Bronchial epithelial cell (primary cell): ENCODE data around the gene CTAG1B. TPM values are rescaled to one million over a fixed set of nuclear protein-coding genes. Genes with fewer than 3 reads are reported as not detected.

Experiments
- DNase-seq: peaks from one replicate; pipeline ENCODE4 v3.0.0-alpha.2; 2010; ENCODE audit warnings: low read depth
- FAIRE-seq: peaks from 2 replicates; lab custom pipeline; 2011; peaks lifted over from hg19 to GRCh38; lab: Jason Lieb, UNC
- H3K27me3 ChIP-seq: 2 replicates; pipeline ENCODE4 v1.5.1; 2011; ENCODE audit warnings: low read length; ENCODE audit not compliant: control insufficient read depth, insufficient read depth
- H3K36me3 ChIP-seq: 2 replicates; pipeline ENCODE4 v1.5.1; 2011; ENCODE audit warnings: low read length; ENCODE audit not compliant: control insufficient read depth, insufficient read depth
- H3K4me3 ChIP-seq: 2 replicates; pipeline ENCODE4 v1.5.1; 2011; ENCODE audit warnings: mild to moderate bottlenecking, low read depth, low read length, control low read depth
- total RNA-seq: library from RNA; depleted of rRNA; stranded (reverse); fragments of >200 nt; gene quantifications from 2 replicates; pipeline ENCODE4 v1.2.1, GENCODE V29; 2014
- TF ChIP-seq, protein P1 (sequence below): IDR thresholded peaks from 2 replicates; pipeline ENCODE4 v1.5.1; 2011; ENCODE audit warnings: mild to moderate bottlenecking, moderate library complexity, low read length, control low read depth, inconsistent platforms; ENCODE audit not compliant: insufficient read depth, severe bottlenecking

Gene CTAG1B
- total RNA-seq, 1 donor from 2014 or later: not detected

DNA sequence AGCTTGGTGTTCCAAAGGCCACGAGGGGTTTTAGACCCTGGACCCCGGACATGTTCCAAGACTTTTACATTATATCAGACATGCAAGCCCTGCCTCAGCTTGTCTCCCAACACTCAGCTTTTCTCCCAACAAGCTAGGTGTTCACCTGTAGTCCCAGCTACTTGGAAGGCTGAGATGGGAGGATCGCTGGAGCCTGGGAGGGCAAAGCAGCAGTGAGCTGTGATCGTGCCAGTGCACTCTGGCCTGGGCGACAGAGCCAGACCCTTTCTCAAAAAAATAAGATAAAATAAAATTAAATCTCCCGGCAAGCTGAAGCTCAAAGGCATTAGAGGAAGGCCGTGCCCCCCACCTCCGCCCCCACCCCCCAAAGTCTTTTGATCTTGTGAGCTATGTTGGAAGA, 20.4 kb downstream of the CTAG1B start:
- TF ChIP-seq, protein P1, sequence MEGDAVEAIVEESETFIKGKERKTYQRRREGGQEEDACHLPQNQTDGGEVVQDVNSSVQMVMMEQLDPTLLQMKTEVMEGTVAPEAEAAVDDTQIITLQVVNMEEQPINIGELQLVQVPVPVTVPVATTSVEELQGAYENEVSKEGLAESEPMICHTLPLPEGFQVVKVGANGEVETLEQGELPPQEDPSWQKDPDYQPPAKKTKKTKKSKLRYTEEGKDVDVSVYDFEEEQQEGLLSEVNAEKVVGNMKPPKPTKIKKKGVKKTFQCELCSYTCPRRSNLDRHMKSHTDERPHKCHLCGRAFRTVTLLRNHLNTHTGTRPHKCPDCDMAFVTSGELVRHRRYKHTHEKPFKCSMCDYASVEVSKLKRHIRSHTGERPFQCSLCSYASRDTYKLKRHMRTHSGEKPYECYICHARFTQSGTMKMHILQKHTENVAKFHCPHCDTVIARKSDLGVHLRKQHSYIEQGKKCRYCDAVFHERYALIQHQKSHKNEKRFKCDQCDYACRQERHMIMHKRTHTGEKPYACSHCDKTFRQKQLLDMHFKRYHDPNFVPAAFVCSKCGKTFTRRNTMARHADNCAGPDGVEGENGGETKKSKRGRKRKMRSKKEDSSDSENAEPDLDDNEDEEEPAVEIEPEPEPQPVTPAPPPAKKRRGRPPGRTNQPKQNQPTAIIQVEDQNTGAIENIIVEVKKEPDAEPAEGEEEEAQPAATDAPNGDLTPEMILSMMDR: no peak

DNA sequence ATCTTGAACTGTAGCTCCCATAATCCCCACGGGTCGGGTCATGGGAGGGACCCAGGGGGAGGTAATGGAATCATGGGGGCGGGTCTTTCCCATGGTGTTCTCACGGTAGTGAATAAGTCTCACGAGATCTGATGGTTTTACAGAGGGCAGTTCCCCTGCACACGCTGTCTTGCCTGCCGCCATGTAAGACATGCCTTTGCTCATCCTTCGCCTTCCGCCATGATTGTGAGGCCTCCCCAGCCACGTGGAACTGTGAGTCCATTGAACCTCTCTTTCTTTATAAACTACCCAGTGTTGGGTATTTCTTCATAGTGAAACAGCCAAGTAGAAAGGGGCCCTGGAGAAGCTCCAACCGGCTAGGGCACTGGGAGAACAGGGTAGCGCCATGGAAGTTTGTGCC, 21.9 kb downstream of the CTAG1B start:
- no peak overlapping the region for H3K4me3 ChIP-seq
- TF ChIP-seq, protein P1: no peak
- H3K36me3 ChIP-seq: no peaks in the 10 kb centered on the region
- no peak for FAIRE-seq
- no peak for DNase-seq
- H3K27me3 ChIP-seq: no peaks in the 10 kb centered on the region

More for the DNA sequence above, 20.4 kb downstream of the CTAG1B start:
- no peak for FAIRE-seq
- no peak overlapping the region for H3K4me3 ChIP-seq
- no peaks in the 10 kb centered on the region for H3K27me3 ChIP-seq
- DNase-seq: no peak
- no peaks in the 10 kb centered on the region for H3K36me3 ChIP-seq

DNA sequence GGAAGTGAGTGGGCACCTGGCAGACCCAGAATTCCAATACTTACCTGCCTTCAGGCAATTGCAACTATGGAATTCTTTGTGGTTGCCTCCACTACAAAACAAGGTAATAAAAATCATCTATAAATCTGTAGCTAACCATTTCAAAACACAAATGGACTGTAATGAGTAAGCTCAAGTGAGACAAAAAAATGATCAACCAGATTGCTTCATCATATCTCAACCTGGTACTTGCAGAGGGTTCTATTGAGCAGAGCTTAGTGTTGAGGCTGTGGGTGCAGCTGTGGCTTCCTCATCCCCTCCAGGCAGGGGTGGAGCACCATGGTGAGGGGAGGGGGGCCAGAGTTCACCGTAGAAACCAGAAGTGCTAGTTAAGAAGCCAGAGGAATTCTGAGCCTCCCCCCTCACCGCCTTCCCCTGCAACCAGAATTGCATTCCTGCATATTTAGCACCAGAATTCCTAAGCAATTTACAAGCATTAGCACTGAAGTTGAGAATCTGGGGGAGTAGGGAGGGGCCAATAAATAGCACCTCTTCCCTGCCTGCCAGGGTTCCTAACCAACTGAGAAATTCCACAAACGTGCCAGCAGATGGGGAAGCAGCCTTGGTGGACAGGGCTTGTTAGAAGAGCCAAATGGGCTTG, 22.7 kb downstream of the CTAG1B start:
- FAIRE-seq (no peak), DNase-seq (peak; percentile 76)
- H3K27me3 ChIP-seq: no peaks in the 10 kb centered on the region
- TF ChIP-seq, protein P1: no peak
- H3K4me3 ChIP-seq: no peak overlapping the region
- no peaks in the 10 kb centered on the region for H3K36me3 ChIP-seq

DNA sequence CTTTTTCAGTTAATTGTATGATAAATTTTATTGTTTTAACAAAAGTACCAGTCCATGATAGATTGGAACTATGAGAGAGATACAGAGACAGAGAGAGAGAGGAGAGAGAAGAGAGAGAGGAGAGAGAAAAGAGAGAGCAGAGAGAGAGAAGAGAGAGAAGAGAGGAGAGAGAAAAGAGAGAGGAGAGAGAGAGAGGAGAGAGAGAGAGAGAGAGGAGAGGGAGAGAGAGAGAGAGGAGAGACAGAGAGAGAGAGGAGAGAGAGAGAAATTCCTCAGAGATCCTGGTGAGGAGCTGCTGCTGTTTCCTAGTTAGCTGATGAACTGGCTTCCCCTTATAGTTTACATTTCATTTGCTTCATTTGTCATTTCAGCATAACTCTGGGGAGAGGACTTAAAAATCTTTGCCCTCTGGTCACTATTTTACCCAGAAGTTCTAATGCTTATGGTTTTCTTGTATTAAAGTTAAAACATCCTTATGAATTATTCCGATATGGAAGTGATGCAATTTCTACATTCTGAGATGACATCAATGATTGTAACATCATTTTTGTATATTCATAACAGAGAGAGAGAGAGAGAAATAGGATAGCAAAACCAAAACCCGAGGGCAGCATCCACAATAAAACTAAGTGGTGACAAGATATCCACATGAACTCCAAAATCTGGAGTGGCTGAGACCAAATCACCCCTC, 23.4 kb downstream of the CTAG1B start:
- FAIRE-seq: no peak
- no peak for DNase-seq
- Histone ChIP-seq H3K27me3 (no peaks in the 10 kb centered on the region), H3K36me3 (no peaks in the 10 kb centered on the region), H3K4me3 (no peak overlapping the region)
- TF ChIP-seq, protein P1: no peak

DNA sequence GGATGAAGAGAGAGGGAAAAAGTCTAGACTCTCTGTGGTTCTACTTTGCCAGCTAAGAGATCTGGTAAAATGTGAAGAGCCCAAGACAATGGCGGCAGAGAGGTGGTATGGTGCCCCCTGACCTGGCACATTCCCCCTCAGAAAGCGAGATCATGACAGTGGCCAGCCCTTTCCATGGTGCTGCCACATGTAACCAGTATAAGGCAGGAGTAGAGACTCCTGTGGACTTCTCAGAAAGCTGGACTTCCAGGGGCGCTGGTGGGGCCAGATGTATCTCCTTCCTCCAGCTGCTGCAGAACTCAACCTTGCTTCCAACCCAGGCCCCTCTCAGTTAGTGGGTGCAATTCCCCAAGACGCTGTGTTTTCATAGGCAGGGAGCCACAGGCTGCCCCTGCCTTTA, 24.6 kb downstream of the CTAG1B start:
- DNase-seq: no peak
- H3K36me3 ChIP-seq: no peaks in the 10 kb centered on the region
- no peak overlapping the region for H3K4me3 ChIP-seq
- TF ChIP-seq, protein P1: no peak
- FAIRE-seq: no peak
- H3K27me3 ChIP-seq: no peaks in the 10 kb centered on the region
